Left colon (tissue), 2 donors: Measurements from ENCODE around the gene SLC34A1. TPM values are rescaled to one million over a fixed set of nuclear protein-coding genes. Genes with fewer than 3 reads are reported as not detected.
"Not testable (repeated sequence)": the region's sequence is repeated elsewhere in the genome, so short reads cannot be mapped to it uniquely, and the experiment has no call there.

Experiments
- ATAC-seq: fragments of 200-7000 bp; cut with Tn5 transposase; one replicate; pipeline ENCODE4 v1.9.1; 2020; ENCODE audit warnings: mild to moderate bottlenecking, moderate library complexity
- DNase-seq, 2 donors: peaks; one replicate each; pipeline ENCODE4 v3.0.0-alpha.2; 2020
- intact Hi-C, 2 donors: fragments of 100-400 bp; cut with DNase I in 1 of 2; cut with micrococcal nuclease in 1 of 2; formaldehyde crosslinking; loops; one replicate each; pipeline versions ENCODE4 v1.11.2 to v1.14.0; 2022; cut with DNase I, micrococcal nuclease
- total RNA-seq, 2 donors: library from RNA; stranded (reverse); fragmentation: NEBNext Ultra II Directional; extraction: Animal tissue kit (Norgen Biotek cat#: 25700); gene quantifications; one replicate each; pipeline ENCODE4 v1.2.1, GENCODE V29; 2021
- donor health status: DM: no; HTN: no; CAD: no.
- donor health status: DM: yes; HTN: yes; CAD: no.

The SLC34A1 gene
- total RNA-seq, 2 donors from 2014 or later = not detected

GRCh38 chr5:177397875-177398390 lies 13.7 kb downstream of the SLC34A1 start:
- intact Hi-C loops = no loop called here
- no peak for DNase-seq
- ATAC-seq = no peak

- DNase-seq (peak; percentile 82 to 86), ATAC-seq (peak; percentile 44)
- intact Hi-C loops = loop anchor here in 1 of 2 donors (5.0 kb wide), 1 partner anchor 52 kb away; no protein-coding TSS in a partner anchor
Observed at GRCh38 chr5:177399997-177400868, 16.0 kb downstream of the SLC34A1 start, which contains the start of gene PFN3. TSS of gene PFN3 (minus strand) at chr5:177400661. CDS start at chr5:177400576, 85 bp downstream.

GRCh38 chr5:177402271-177403043 lies 18.2 kb downstream of the SLC34A1 start:
- ATAC-seq (peak; percentile 66), DNase-seq (peak; percentile 87 to 88)
- intact Hi-C loops = loop anchor here in 1 of 2 donors (5.0 kb wide), 1 partner anchor 50 kb away; no protein-coding TSS in a partner anchor

GRCh38 chr5:177403102-177403791 lies 19.0 kb downstream of the SLC34A1 start:
- DNase-seq (peak; percentile 55 to 64), ATAC-seq (peak; percentile 31)
- intact Hi-C loops = loop anchor here in 1 of 2 donors (5.0 kb wide), 1 partner anchor 49 kb away; no protein-coding TSS in a partner anchor

GRCh38 chr5:177403792-177404640 lies 19.8 kb downstream of the SLC34A1 start:
- ATAC-seq = peak; percentile 73
- intact Hi-C loops = loop anchor here in 1 of 2 donors (5.0 kb wide), 1 partner anchor 48 kb away; no protein-coding TSS in a partner anchor
- DNase-seq = peak; percentile 88 to 90

- intact Hi-C loops = loop anchor here in 1 of 2 donors (5.0 kb wide), 1 partner anchor 48 kb away; no protein-coding TSS in a partner anchor
- DNase-seq (peak in 1 of 2 donors; percentile 29), ATAC-seq (no peak)
Observed at GRCh38 chr5:177404641-177405179, 20.5 kb downstream of the SLC34A1 start.

- ATAC-seq (no peak), DNase-seq (no peak)
- intact Hi-C loops = no loop called here
Observed at GRCh38 chr5:177405312-177405711, 21.1 kb downstream of the SLC34A1 start.

- intact Hi-C loops = no loop called here
- DNase-seq = peak; percentile 45 to 52
- ATAC-seq = no peak
Observed at GRCh38 chr5:177405805-177406204, 21.6 kb downstream of the SLC34A1 start.

GRCh38 chr5:177409043-177409801 lies 25.0 kb downstream of the SLC34A1 start, which contains the start of gene F12:
TSS of gene F12 (minus strand) at chr5:177409564. CDS start at chr5:177409527, 37 bp downstream.
- DNase-seq (no peak), ATAC-seq (no peak)
- intact Hi-C loops = no loop called here

GRCh38 chr5:177410575-177410974 lies 26.3 kb downstream of the SLC34A1 start:
- no peak for DNase-seq
- no peak for ATAC-seq
- intact Hi-C loops = no loop called here

- intact Hi-C loops = no loop called here
- no peak for DNase-seq
- ATAC-seq = no peak
Observed at GRCh38 chr5:177412603-177413233, 28.5 kb downstream of the SLC34A1 start.

GRCh38 chr5:177414481-177414880 lies 30.2 kb downstream of the SLC34A1 start:
- DNase-seq (no peak), ATAC-seq (no peak)
- intact Hi-C loops = no loop called here

GRCh38 chr5:177417081-177417480 lies 32.8 kb downstream of the SLC34A1 start:
- DNase-seq, ATAC-seq, intact Hi-C loops: not testable (repeated sequence)

- DNase-seq (no peak), ATAC-seq (no peak)
- intact Hi-C loops = no loop called here
Observed at GRCh38 chr5:177419046-177419445, 34.8 kb downstream of the SLC34A1 start.

- intact Hi-C loops = not testable (repeated sequence)
Observed at GRCh38 chr5:177420472-177420871, 36.2 kb downstream of the SLC34A1 start.

More at GRCh38 chr5:177420472-177420871, 36.2 kb downstream of the SLC34A1 start:
- peak; percentile 66 for ATAC-seq
- DNase-seq = not testable (repeated sequence)
